Measurements from ENCODE around the gene CACNA2D4.

The CACNA2D4 gene

GRCh38 chr12:1845886-1846285 lies 72.6 kb downstream of the CACNA2D4 start:
- H3K4me1 ChIP-seq: no peaks in the 10 kb centered on the region
- TF ChIP-seq CTCF (IDR thresholded peaks at IDR 0.05; ENCODE audit: low read depth, low read length): no peak
- H3K27me3 ChIP-seq: no peaks in the 10 kb centered on the region

GRCh38 chr12:1845427-1845826 lies 73.0 kb downstream of the CACNA2D4 start:
- H3K4me3 ChIP-seq (ENCODE audit: low read depth, low read length): no peak overlapping the region
- no peaks in the 10 kb centered on the region for H3K4me1 ChIP-seq
- no peak for TF ChIP-seq CTCF (IDR thresholded peaks at IDR 0.05; ENCODE audit: low read depth, low read length)
- H3K9me3 ChIP-seq: no peaks in the 10 kb centered on the region
- DNase-seq: no peak
- H3K36me3 ChIP-seq: no peaks in the 10 kb centered on the region
- no peaks in the 10 kb centered on the region for H3K27me3 ChIP-seq

More at GRCh38 chr12:1845886-1846285, 72.6 kb downstream of the CACNA2D4 start:
- H3K9me3 ChIP-seq: no peaks in the 10 kb centered on the region
- no peak overlapping the region for H3K4me3 ChIP-seq (ENCODE audit: low read depth, low read length)
- DNase-seq: no peak
- H3K36me3 ChIP-seq: no peaks in the 10 kb centered on the region

- Histone ChIP-seq H3K9me3 (no peaks in the 10 kb centered on the region), H3K4me3 (ENCODE audit: low read depth, low read length) (no peak overlapping the region), H3K36me3 (no peaks in the 10 kb centered on the region), H3K27me3 (no peaks in the 10 kb centered on the region), H3K4me1 (no peaks in the 10 kb centered on the region)
- TF ChIP-seq CTCF (IDR thresholded peaks at IDR 0.05; ENCODE audit: low read depth, low read length): no peak
- DNase-seq: no peak
These were observed 73.6 kb downstream of the CACNA2D4 start for GRCh38 chr12:1844661-1845409.

- Histone ChIP-seq H3K4me3 (ENCODE audit: low read depth, low read length) (no peak overlapping the region), H3K27me3 (no peaks in the 10 kb centered on the region), H3K4me1 (no peaks in the 10 kb centered on the region), H3K36me3 (no peaks in the 10 kb centered on the region), H3K9me3 (no peaks in the 10 kb centered on the region)
- no peak for TF ChIP-seq CTCF (IDR thresholded peaks at IDR 0.05; ENCODE audit: low read depth, low read length)
- no peak for DNase-seq
These were observed 74.2 kb downstream of the CACNA2D4 start for GRCh38 chr12:1844223-1844622.

- Histone ChIP-seq H3K27me3 (no peaks in the 10 kb centered on the region), H3K9me3 (no peaks in the 10 kb centered on the region), H3K36me3 (no peaks in the 10 kb centered on the region), H3K4me3 (ENCODE audit: low read depth, low read length) (no peak overlapping the region), H3K4me1 (no peaks in the 10 kb centered on the region)
- DNase-seq: no peak
- no peak for TF ChIP-seq CTCF (IDR thresholded peaks at IDR 0.05; ENCODE audit: low read depth, low read length)
These were observed 74.8 kb downstream of the CACNA2D4 start for GRCh38 chr12:1843641-1844005.

GRCh38 chr12:1842905-1843640 lies 75.4 kb downstream of the CACNA2D4 start:
- no peak for DNase-seq
- H3K4me3 ChIP-seq (ENCODE audit: low read depth, low read length): no peak overlapping the region
- H3K4me1 ChIP-seq: peaks cover 1% of the 10 kb centered on the region; the same call in 1 of the 2 replicates
- H3K27me3 ChIP-seq: no peaks in the 10 kb centered on the region
- no peaks in the 10 kb centered on the region for H3K36me3 ChIP-seq
- no peaks in the 10 kb centered on the region for H3K9me3 ChIP-seq
- TF ChIP-seq CTCF (IDR thresholded peaks at IDR 0.05; ENCODE audit: low read depth, low read length): no peak

All from BE2C (cell line).